ENCODE data around the gene CCL22.

The CCL22 gene

DNA sequence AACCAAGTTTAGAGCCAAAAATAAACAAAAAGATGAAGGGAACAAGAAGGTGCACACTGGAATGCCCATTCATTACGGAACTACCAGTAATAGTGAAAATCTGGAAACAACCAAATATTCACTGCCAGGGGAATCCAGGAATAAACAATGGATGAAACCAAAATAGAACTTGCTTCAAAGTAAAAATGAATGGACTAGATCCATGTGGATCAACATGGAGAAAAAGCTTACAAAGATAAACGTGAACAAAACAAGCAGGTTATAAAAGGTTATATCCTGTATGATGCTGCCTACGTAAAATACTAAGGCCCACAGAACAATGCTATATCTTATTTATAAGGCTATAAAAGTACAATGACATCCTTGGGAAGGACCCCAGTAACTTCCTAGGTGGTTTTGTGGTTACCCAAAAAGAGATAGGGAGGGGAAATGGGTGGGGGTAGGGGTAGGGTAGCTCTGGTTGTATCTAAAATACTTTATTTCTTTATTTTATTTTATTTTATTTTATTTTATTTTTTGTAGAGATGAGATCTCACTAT is 12.8 kb upstream of the CCL22 start:
- DNase-seq (ENCODE audit: low spot score) (no peak), ATAC-seq (ENCODE audit: low read depth) (no peak)
- no peaks in the 10 kb centered on the region for H3K27me3 ChIP-seq (ENCODE audit: insufficient read depth, poor library complexity, severe bottlenecking)
- H3K27ac ChIP-seq (ENCODE audit: poor library complexity, severe bottlenecking), result no peak overlapping the region
- H3K36me3 ChIP-seq (ENCODE audit: low read depth), result no peaks in the 10 kb centered on the region
- TF ChIP-seq, protein P1, sequence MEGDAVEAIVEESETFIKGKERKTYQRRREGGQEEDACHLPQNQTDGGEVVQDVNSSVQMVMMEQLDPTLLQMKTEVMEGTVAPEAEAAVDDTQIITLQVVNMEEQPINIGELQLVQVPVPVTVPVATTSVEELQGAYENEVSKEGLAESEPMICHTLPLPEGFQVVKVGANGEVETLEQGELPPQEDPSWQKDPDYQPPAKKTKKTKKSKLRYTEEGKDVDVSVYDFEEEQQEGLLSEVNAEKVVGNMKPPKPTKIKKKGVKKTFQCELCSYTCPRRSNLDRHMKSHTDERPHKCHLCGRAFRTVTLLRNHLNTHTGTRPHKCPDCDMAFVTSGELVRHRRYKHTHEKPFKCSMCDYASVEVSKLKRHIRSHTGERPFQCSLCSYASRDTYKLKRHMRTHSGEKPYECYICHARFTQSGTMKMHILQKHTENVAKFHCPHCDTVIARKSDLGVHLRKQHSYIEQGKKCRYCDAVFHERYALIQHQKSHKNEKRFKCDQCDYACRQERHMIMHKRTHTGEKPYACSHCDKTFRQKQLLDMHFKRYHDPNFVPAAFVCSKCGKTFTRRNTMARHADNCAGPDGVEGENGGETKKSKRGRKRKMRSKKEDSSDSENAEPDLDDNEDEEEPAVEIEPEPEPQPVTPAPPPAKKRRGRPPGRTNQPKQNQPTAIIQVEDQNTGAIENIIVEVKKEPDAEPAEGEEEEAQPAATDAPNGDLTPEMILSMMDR (IDR thresholded peaks at IDR 0.05; ENCODE audit: poor library complexity, severe bottlenecking), result no peak
- no peak overlapping the region for H3K4me3 ChIP-seq (ENCODE audit: severe bottlenecking)
- peaks cover 4% of the 10 kb centered on the region for H3K9me3 ChIP-seq (ENCODE audit: severe bottlenecking)
- H3K4me1 ChIP-seq (ENCODE audit: insufficient read depth, poor library complexity, severe bottlenecking), result peaks cover 15% of the 10 kb centered on the region

GRCh38 chr16:57347858-57348257 is 10.7 kb upstream of the CCL22 start:
- peaks cover 4% of the 10 kb centered on the region for H3K9me3 ChIP-seq (ENCODE audit: severe bottlenecking)
- H3K27me3 ChIP-seq (ENCODE audit: insufficient read depth, poor library complexity, severe bottlenecking), result no peaks in the 10 kb centered on the region
- no peaks in the 10 kb centered on the region for H3K36me3 ChIP-seq (ENCODE audit: low read depth)
- no peak overlapping the region for H3K27ac ChIP-seq (ENCODE audit: poor library complexity, severe bottlenecking)
- DNase-seq (ENCODE audit: low spot score), result no peak
- ATAC-seq (ENCODE audit: low read depth), result no peak
- TF ChIP-seq, protein P1 (IDR thresholded peaks at IDR 0.05; ENCODE audit: poor library complexity, severe bottlenecking), result no peak
- no peak overlapping the region for H3K4me3 ChIP-seq (ENCODE audit: severe bottlenecking)
- no peaks in the 10 kb centered on the region for H3K4me1 ChIP-seq (ENCODE audit: insufficient read depth, poor library complexity, severe bottlenecking)

- H3K27ac ChIP-seq (ENCODE audit: poor library complexity, severe bottlenecking), result no peak overlapping the region
- H3K9me3 ChIP-seq (ENCODE audit: severe bottlenecking), result peaks cover 4% of the 10 kb centered on the region
- no peaks in the 10 kb centered on the region for H3K36me3 ChIP-seq (ENCODE audit: low read depth)
- no peaks in the 10 kb centered on the region for H3K4me1 ChIP-seq (ENCODE audit: insufficient read depth, poor library complexity, severe bottlenecking)
- ATAC-seq (ENCODE audit: low read depth) (no peak), DNase-seq (ENCODE audit: low spot score) (no peak)
- no peak overlapping the region for H3K4me3 ChIP-seq (ENCODE audit: severe bottlenecking)
- TF ChIP-seq, protein P1 (IDR thresholded peaks at IDR 0.05; ENCODE audit: poor library complexity, severe bottlenecking), result no peak
- no peaks in the 10 kb centered on the region for H3K27me3 ChIP-seq (ENCODE audit: insufficient read depth, poor library complexity, severe bottlenecking)
These were observed 10.3 kb upstream of the CCL22 start for GRCh38 chr16:57348327-57348726.

- no peak for ATAC-seq (ENCODE audit: low read depth)
- Histone ChIP-seq H3K27ac (ENCODE audit: poor library complexity, severe bottlenecking) (no peak overlapping the region), H3K9me3 (ENCODE audit: severe bottlenecking) (peaks cover 4% of the 10 kb centered on the region), H3K36me3 (ENCODE audit: low read depth) (no peaks in the 10 kb centered on the region), H3K4me1 (ENCODE audit: insufficient read depth, poor library complexity, severe bottlenecking) (no peaks in the 10 kb centered on the region), H3K4me3 (ENCODE audit: severe bottlenecking) (no peak overlapping the region), H3K27me3 (ENCODE audit: insufficient read depth, poor library complexity, severe bottlenecking) (no peaks in the 10 kb centered on the region)
- TF ChIP-seq, protein P1 (IDR thresholded peaks at IDR 0.05; ENCODE audit: poor library complexity, severe bottlenecking), result no peak
- DNase-seq (ENCODE audit: low spot score), result no peak
These were observed 9.2 kb upstream of the CCL22 start for GRCh38 chr16:57349212-57350031.

DNA sequence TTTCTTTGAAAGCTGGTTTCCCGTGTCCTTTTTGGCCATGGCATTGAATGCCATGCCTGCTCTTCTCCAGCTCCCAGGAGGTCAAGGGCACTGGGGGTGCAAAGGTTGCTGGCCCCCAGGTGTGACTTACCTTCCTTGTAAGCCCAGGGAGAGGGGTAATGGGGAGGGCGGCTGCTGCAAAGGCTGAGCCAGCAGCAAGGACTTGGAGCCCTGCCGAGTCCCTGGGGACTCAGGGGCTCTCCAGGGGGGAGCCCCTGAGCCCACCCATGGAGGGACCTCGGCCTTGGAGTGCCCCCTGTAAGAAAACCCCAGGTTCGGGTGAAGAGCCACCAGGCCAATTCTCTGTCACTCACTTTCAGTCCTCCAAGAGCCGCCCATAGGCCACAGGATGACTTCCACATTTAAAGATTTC is 5.9 kb upstream of the CCL22 start:
- TF ChIP-seq, protein P1 (IDR thresholded peaks at IDR 0.05; ENCODE audit: poor library complexity, severe bottlenecking), result no peak
- no peak for ATAC-seq (ENCODE audit: low read depth)
- H3K4me3 ChIP-seq (ENCODE audit: severe bottlenecking), result no peak overlapping the region
- H3K27me3 ChIP-seq (ENCODE audit: insufficient read depth, poor library complexity, severe bottlenecking), result no peaks in the 10 kb centered on the region
- no peaks in the 10 kb centered on the region for H3K9me3 ChIP-seq (ENCODE audit: severe bottlenecking)
- H3K36me3 ChIP-seq (ENCODE audit: low read depth), result no peaks in the 10 kb centered on the region
- no peak for DNase-seq (ENCODE audit: low spot score)
- H3K27ac ChIP-seq (ENCODE audit: poor library complexity, severe bottlenecking), result no peak overlapping the region
- no peaks in the 10 kb centered on the region for H3K4me1 ChIP-seq (ENCODE audit: insufficient read depth, poor library complexity, severe bottlenecking)

Measured in RWPE2 (cell line).